SK-MEL-5 (cell line): ENCODE results near the gene KRTAP5-10. TPM values are rescaled to one million over a fixed set of nuclear protein-coding genes. Genes with fewer than 3 reads are reported as not detected.
A peak's percentile ranks its signal among the peaks of the same experiment; 100 is the strongest.
"Not testable (repeated sequence)": the region's sequence is repeated elsewhere in the genome, so short reads cannot be mapped to it uniquely, and the experiment has no call there.

Source experiments
- DNase-seq: peaks from one replicate; pipeline ENCODE4 v3.0.0-alpha.2; 2016; ENCODE audit warnings: low read depth, low spot score
- in situ Hi-C: cut with HindIII; loops from 2 replicates; pipeline ENCODE4 v1.10.0; 2016; ENCODE audit warnings: low sequenced_read_pairs, high pct_unique_total_duplicates, low pct_unique_long_range_greater_than_20kb
- total RNA-seq: library from RNA; depleted of rRNA; stranded (reverse); fragments of >200 nt; shearing (Covaris generic); gene quantifications from 2 replicates; pipeline ENCODE4 v1.2.3, GENCODE V29; 2014

Gene KRTAP5-10
- total RNA-seq, 1 experiment from 2014 or later = 0.53 TPM

GRCh38 chr11:71539971-71540370 is 25.4 kb upstream of the KRTAP5-10 start:
- DNase-seq, in situ Hi-C loops: not testable (repeated sequence)

- in situ Hi-C loops, DNase-seq: not testable (repeated sequence)
These were observed 24.6 kb upstream of the KRTAP5-10 start for GRCh38 chr11:71540521-71541304.

GRCh38 chr11:71542382-71542781 is 23.0 kb upstream of the KRTAP5-10 start:
- no peak for DNase-seq
- in situ Hi-C loops = no loop called here

DNA sequence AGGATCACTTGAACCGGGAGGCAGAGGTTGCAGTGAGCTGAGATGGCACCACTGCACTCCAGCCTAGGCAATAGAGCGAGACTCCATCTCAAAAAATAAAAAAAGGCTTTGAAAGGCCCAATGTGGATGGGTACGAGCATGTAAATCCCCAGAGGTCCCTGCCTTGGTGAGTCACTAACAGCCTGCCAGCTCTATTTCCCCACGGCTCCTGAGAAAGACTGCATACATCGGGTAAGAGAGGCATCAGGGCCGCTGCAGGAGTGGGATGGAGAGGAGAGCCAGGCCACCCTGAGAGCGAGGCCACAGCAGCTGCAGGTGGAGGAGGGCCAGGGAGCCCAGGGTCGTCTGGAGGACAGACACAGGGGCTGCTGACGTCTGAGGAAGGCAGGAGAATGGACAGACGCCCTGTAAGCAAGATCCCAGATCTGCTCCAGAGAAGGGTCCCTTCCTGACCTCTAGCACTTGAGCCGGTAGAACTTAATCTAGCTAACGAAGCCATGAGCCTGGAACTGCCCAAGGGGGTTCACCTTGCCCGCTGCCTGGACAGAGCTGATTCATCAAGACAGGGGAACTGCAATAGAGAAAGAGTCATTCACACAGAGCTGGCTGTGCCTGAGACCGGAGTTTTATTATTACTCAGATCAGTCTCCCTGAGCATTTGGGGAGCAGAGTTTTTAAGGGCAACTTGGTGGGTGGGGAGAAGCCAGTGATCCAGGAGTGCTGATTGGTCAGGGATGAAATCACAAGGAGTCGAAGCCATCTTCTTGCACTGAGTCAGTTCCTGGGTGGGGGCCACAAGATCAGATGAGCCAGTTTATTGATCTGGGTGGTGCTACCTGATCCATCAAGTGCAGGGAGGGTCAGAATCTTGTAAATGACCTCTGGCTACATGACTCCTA is 22.2 kb upstream of the KRTAP5-10 start:
- DNase-seq = no peak
- in situ Hi-C loops = no loop called here

- DNase-seq = no peak
- in situ Hi-C loops = no loop called here
These were observed 21.5 kb upstream of the KRTAP5-10 start for GRCh38 chr11:71543866-71544265.

GRCh38 chr11:71544525-71545214 is 20.7 kb upstream of the KRTAP5-10 start:
- DNase-seq = no peak
- in situ Hi-C loops = no loop called here

- in situ Hi-C loops = no loop called here
- no peak for DNase-seq
These were observed 19.9 kb upstream of the KRTAP5-10 start for GRCh38 chr11:71545405-71545966.

DNA sequence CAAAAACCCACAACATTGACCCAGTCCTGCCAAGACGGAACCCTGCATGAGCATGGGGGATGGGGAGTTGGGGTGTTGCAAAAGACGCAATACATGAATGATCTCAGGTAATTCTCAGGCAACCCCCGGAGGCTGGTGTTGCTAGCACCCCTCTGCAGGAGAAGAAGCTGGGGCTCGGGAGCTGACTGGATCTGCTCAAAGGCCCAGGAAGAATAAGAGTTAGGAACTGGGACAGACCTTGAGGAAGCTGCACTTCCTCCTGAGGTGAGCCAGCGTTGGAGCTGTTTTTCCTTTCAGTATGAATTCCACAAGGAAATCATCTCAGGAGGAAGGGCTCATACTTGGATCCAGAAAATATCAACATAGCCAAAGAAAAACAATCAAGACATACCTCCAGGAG is 17.2 kb upstream of the KRTAP5-10 start, which contains the start of gene KRTAP5-9:
Gene KRTAP5-9 (plus strand): TSS at position 301 of the 400 bp plus-strand sequence. CDS start 238 bp downstream, outside the sequence.
- no peak for DNase-seq
- in situ Hi-C loops = no loop called here

GRCh38 chr11:71548716-71549151 is 16.6 kb upstream of the KRTAP5-10 start:
- in situ Hi-C loops = no loop called here

GRCh38 chr11:71551711-71552110 is 13.7 kb upstream of the KRTAP5-10 start:
- in situ Hi-C loops = no loop called here

More at GRCh38 chr11:71548716-71549151, 16.6 kb upstream of the KRTAP5-10 start:
- DNase-seq = no peak

GRCh38 chr11:71554996-71555395 is 10.4 kb upstream of the KRTAP5-10 start:
- in situ Hi-C loops = no loop called here
- DNase-seq = no peak

More at GRCh38 chr11:71551711-71552110, 13.7 kb upstream of the KRTAP5-10 start:
- DNase-seq = no peak

DNA sequence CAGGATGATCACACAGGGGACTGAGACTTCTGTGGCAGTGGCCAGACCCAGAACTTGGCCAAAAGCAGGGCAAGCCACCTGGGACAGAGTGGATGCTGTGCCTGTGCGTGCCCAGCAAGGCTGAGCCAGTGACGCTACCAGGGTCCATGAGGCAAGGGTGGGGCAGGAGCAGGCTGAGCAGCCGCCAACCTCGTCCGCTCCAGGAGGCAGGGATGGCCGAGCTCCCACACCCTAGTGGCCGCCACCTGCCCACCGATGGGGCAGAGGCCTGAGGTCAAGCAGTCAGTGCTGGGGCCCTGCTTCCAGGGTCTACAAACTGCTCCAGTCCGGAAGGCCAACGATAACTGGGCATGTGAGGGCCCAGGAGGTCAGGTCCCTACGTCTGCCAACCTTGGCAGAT is 9.9 kb upstream of the KRTAP5-10 start:
- in situ Hi-C loops = no loop called here
- no peak for DNase-seq

- in situ Hi-C loops = no loop called here
- DNase-seq = no peak
These were observed 9.3 kb upstream of the KRTAP5-10 start for GRCh38 chr11:71556018-71556417.

GRCh38 chr11:71557257-71557656 is 8.1 kb upstream of the KRTAP5-10 start:
- in situ Hi-C loops = no loop called here
- no peak for DNase-seq

DNA sequence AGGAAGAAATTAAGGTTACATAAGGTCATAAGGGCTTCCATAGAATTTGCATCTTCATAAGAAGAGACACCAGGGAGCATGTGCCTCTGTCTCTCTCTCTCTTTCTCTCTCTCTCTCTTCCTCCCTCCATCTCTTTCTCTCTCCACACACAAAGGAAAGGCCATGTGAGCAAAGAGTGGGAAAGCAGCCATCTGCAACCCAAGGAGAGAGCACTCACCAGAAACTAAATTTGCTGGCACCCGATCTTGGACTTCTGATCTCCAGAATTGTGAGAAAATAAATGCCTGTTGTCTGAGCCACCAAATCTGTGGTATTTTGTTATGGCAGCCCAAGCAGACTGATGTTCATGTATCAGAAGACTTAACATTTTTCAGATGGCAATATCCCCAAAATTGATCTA is 6.4 kb upstream of the KRTAP5-10 start:
- in situ Hi-C loops = no loop called here
- DNase-seq = no peak

DNA sequence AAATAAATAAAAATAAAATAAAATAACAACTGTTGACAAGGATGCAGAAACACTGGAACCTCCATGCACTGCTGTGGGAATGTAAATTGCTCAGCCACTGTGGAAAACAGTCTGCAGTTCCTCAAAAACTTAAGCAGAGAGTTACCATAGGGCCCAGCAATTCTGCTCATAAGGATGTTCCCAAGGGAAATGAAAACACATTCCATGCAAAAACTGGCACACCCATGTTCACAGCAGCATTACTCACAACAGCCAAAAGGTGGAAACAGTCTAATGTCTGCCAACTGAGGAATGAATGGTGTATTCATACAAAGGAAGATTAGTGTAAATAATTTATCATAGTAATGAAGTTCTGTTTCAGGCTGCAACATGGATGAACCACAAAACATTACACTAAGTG is 3.2 kb upstream of the KRTAP5-10 start:
- DNase-seq = peak; percentile 45
- in situ Hi-C loops = no loop called here

DNA sequence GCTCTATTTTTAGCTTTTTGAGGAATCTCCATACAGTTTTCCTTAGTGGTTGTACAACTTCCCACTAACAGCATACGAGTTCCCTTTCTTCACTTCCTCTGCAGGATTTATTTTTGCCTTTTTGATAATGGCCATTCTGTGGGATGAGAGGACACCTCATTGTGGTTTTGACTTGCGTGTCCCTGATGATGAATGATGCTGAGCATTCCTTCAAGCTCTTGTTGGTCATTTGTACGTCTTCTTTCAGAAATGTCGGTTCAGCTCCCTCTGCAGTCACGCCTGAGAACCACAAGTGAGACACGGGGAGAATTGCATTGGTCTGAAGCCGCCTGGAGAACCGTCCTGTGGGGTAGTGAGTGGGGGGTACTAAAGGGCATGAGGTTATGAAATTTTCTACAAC is 2.0 kb upstream of the KRTAP5-10 start:
- in situ Hi-C loops = no loop called here

More for the DNA sequence above, 2.0 kb upstream of the KRTAP5-10 start:
- peak; percentile 93 for DNase-seq
